ENCODE data around the gene RNU6-1.

RNU6-1 gene

DNA sequence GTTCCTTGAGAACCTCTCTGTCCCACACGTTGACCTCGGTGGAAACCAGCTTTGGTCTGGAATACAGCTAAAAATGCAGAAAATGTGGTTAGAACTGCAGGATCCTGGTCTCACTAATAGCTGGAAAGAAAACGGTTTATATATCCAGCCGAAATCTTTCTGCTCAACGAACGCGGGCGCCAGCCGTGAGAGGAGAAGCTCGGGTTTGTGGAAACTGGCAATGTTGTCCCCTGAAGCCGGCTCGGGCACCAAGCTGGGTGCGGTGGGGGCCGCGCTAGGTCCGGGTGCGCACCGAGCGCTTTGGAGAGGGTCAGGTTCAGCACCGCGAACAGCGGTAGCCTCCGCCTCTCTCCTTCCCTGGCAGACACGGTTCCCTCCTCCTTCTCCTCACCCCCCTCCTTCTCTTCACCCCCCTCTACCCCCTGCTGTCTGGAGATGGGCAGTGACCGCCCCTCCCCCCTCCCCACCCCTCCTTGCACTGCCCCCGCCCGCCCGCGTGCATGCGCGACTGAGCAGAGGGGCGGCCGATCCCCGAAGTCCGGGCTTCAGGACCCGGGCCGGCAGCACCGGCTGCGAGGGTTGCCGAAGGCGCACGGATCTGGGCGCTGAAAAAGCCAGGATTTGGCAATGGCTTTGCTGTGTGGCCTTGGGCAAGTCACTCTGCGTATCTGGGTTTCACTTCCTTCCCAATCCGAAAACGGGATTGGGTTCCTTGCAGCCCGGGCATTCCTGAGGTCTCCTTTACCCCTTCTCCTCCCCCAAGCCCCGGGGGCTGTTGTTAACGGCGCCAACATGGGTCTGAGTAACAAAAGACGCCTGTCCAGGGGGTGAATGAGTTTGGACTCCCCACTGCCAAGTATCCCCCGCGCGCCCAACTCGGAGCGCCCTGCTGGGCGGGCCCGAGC lies 14.6 kb downstream of the RNU6-1 start, which contains the start of gene SKOR1:
TSS of gene SKOR1 (plus strand) at position 534 of the 905 bp plus-strand sequence. CDS start at position 628, 94 bp downstream.
- Histone ChIP-seq H3K36me3 (ENCODE audit: control insufficient read depth, insufficient read depth, low read length) (no peaks in the 10 kb centered on the region), H3K4me1 (ENCODE audit: control insufficient read depth, insufficient read depth, low read length) (peaks cover 45% of the 10 kb centered on the region), H3K9ac (ENCODE audit: low read depth, low read length) (no peak within 1 kb of the TSS), H3K4me3 (ENCODE audit: low read depth, low read length) (peak within 1 kb of the TSS; percentile 40; the same call in 1 of the 2 replicates), H3K9me3 (ENCODE audit: control insufficient read depth, insufficient read depth, low read length) (no peaks in the 10 kb centered on the region), H3K27me3 (ENCODE audit: control insufficient read depth, insufficient read depth, low read length) (peaks cover 100% of the 10 kb centered on the region), H3K27ac (ENCODE audit: low read depth, low read length) (no peak within 1 kb of the TSS)

DNA sequence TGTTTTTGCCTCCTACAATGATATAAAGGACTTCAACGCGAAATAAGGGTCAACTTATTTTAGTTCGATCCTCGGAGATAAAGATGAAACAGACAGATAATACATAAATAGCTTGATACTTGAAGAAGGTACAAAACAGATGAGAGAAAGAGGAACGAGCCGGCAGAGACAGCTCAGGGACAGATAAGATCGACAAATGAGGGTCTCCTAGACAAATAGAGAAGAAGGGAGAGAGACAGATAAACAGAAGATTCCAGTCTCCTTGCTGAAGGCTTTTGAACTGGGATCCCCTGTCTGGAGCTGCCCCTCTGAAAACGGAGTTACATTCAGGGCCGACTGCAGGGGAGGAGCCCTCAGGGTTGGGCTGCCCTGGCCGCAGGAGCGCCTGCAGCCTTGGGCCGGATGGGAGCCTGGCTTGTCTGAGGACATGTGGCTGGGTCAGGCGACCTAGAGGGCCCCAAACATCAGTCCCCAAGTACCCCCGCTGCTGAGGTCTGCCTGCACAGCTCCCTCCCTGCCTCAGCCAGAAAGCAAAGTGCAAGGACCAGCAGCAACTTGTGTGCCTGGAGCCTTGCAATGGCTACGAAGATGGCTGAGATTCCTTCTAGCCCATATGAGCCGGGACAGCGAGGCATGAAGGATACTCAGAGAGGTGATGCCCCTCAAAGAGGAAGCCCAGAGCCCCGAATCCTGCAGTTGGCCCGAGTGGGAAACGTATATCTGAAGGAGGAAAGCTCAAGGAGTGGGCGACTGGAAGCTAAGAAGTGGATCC lies 15.5 kb downstream of the RNU6-1 start:
- H3K36me3 ChIP-seq (ENCODE audit: control insufficient read depth, insufficient read depth, low read length), result no peaks in the 10 kb centered on the region
- no peak overlapping the region for H3K27ac ChIP-seq (ENCODE audit: low read depth, low read length)
- H3K9ac ChIP-seq (ENCODE audit: low read depth, low read length), result no peak overlapping the region
- H3K27me3 ChIP-seq (ENCODE audit: control insufficient read depth, insufficient read depth, low read length), result peaks cover 100% of the 10 kb centered on the region
- no peaks in the 10 kb centered on the region for H3K9me3 ChIP-seq (ENCODE audit: control insufficient read depth, insufficient read depth, low read length)
- H3K4me1 ChIP-seq (ENCODE audit: control insufficient read depth, insufficient read depth, low read length), result peaks cover 47% of the 10 kb centered on the region
- H3K4me3 ChIP-seq (ENCODE audit: low read depth, low read length), result 0 out of 2 replicates have a peak overlapping the region, but pooled peaks have one; percentile 26

DNA sequence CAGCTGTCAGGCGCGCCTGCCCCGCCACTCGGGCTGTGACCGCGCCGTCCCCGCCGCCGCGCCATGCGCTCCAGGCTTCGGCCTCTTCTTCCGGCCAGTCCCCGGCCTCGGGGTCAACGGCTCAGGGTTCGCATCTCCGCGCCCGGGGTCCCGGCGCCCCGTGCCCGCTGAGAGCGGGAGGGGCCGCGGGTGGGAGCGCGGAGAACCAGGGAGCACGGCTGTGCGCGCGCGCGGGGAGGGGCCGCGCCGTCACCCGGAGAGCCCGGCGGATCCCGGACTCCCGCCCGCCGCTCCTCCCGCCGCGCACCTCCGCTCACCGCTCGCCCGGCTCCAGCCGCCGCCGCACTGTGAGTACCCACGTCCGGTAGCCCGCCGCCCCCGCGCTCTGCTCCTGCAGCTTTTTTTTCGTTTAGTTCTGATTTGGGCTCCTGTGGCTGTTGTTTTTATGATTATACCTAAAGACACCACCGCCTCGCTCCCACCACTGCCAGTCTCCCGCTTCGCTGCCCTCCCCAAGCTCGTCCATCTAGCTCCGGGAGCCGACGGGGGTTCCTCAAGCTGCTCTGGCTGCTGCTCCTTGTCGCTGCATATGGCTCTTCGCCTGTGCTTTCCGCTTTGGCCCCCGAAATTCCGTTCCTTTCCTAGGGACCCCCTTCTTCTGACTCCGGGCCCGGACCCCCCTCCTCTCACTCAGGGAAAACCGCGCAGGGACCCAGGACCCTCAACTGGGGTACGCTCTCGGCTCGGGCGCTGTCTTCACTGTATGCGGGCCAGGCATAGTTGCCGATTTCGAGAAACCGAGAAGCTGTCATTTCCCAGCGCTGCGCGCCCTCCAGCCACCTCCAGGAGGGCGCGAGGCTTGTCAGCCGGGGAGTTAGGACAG lies 16.3 kb downstream of the RNU6-1 start:
- Histone ChIP-seq H3K9me3 (ENCODE audit: control insufficient read depth, insufficient read depth, low read length) (no peaks in the 10 kb centered on the region), H3K36me3 (ENCODE audit: control insufficient read depth, insufficient read depth, low read length) (no peaks in the 10 kb centered on the region), H3K27me3 (ENCODE audit: control insufficient read depth, insufficient read depth, low read length) (peaks cover 100% of the 10 kb centered on the region), H3K4me3 (ENCODE audit: low read depth, low read length) (peak overlapping the region; percentile 36), H3K9ac (ENCODE audit: low read depth, low read length) (no peak overlapping the region), H3K4me1 (ENCODE audit: control insufficient read depth, insufficient read depth, low read length) (peaks cover 44% of the 10 kb centered on the region), H3K27ac (ENCODE audit: low read depth, low read length) (no peak overlapping the region)

DNA sequence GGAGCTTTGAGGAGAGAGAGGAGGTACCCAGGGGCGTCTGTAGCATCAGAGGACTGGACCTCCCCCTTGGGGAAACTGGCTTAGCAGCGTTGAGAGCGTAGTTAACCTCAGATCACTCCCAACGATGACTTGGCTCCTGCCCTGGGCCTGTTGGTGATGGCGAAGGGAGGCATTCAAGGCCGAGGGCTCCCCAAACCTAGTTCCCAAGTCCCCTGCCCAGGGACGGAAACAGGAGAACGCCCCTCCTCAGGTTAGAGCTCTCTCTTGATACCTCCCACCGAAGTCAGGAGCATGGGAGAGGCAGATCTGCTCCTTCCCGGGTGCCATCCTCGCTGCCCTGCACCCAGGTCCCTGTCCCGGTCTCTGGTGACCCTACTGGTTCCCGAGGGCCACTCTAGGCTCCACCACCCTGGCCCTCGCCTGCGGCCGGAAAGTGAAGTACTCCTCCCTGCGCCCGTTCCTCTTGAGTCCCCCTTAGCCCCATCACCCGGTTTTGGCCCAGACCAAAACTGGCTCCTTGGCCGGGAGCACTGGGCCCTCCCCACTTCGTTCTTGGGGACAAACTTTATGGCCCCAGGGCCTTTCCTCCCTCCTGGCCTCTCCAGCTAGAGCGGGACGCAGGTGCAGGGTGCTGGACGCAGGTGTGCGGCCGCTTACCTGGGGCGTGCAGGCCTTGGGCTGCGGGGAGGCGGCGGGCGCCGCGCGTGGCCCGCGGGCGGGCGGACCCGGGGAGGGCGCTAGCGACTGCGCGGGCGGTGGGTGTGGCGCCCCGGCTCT lies 17.1 kb downstream of the RNU6-1 start:
- H3K4me3 ChIP-seq (ENCODE audit: low read depth, low read length), result peak overlapping the region; percentile 26
- H3K27ac ChIP-seq (ENCODE audit: low read depth, low read length), result no peak overlapping the region
- H3K4me1 ChIP-seq (ENCODE audit: control insufficient read depth, insufficient read depth, low read length), result peaks cover 44% of the 10 kb centered on the region
- H3K9ac ChIP-seq (ENCODE audit: low read depth, low read length), result no peak overlapping the region
- peaks cover 100% of the 10 kb centered on the region for H3K27me3 ChIP-seq (ENCODE audit: control insufficient read depth, insufficient read depth, low read length)
- H3K9me3 ChIP-seq (ENCODE audit: control insufficient read depth, insufficient read depth, low read length), result no peaks in the 10 kb centered on the region
- no peaks in the 10 kb centered on the region for H3K36me3 ChIP-seq (ENCODE audit: control insufficient read depth, insufficient read depth, low read length)

DNA sequence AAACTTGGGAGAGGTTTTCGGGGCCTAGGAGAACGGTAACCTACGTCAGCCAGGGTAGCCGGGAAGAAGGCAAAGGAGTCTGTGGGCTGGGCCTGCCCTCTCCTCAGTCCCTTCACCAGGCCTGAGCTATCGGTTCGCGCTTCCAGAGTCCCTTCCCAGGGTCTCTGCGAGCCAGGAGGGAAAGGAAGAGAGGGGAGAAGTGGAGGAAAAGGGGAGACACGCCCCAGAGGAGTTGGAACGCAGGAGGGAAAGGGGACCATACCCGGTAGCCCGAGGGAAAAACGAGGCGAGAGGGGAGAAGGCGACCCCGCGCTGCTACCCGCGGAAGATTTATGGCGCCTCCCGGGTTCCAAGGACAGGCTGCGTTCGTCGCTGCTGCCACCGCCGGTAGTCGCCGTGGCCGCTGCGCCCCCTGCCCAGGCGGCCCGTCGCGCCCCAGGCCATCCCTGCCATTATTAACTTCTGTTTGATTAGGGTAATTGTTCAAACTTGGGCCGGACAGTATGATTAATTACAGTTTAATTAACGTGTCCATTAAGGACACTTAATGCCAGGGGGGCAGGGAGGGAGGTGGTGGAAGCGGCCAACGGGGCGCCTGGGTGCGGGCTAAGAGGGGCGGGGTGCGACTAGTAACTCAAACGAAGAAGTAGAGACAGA lies 17.9 kb downstream of the RNU6-1 start:
- no peak overlapping the region for H3K27ac ChIP-seq (ENCODE audit: low read depth, low read length)
- peaks cover 100% of the 10 kb centered on the region for H3K27me3 ChIP-seq (ENCODE audit: control insufficient read depth, insufficient read depth, low read length)

DNA sequence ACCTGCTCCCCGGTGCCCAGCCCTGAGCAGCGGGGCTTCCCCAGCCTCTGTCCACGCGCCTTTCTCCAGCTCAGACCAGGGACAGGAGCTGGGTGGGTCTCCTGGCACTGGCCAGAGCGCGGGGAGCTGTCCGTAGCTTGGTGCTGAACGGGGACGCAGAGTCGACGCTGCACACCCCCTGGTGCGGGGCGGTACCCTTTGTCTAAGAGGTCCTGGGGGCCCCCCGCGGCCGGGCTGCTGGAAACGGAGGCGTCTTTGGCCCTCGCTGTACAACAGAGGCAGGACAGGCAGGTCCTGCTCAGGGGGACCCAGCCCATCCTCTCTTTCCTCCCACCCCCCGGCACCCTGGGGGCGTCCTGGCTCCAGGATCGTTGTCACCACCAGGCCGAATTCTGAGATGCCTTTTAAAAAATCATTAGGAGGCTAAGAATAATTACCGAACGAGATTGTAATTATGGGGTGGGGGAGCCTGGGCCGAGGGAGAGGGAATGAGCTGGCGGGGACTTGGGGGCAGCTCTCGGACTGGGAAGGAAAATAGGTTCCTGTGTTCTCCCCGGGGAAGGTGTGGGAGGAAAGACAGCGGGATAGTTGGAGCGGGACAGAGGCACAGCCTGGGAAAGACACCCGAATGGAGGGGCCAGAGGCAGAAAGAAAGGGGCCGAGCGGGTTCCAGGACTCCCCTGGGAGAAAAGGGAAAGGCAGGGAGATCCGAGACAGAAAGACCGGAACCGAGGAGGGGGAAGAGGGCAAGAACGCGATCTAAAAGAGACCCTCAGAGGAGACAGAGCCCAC lies 18.7 kb downstream of the RNU6-1 start:
- no peaks in the 10 kb centered on the region for H3K36me3 ChIP-seq (ENCODE audit: control insufficient read depth, insufficient read depth, low read length)
- no peaks in the 10 kb centered on the region for H3K9me3 ChIP-seq (ENCODE audit: control insufficient read depth, insufficient read depth, low read length)
- H3K4me3 ChIP-seq (ENCODE audit: low read depth, low read length), result peak overlapping the region; percentile 26
- no peak overlapping the region for H3K9ac ChIP-seq (ENCODE audit: low read depth, low read length)
- peaks cover 93% of the 10 kb centered on the region for H3K27me3 ChIP-seq (ENCODE audit: control insufficient read depth, insufficient read depth, low read length)
- peaks cover 41% of the 10 kb centered on the region for H3K4me1 ChIP-seq (ENCODE audit: control insufficient read depth, insufficient read depth, low read length)
- H3K27ac ChIP-seq (ENCODE audit: low read depth, low read length), result no peak overlapping the region

More for the DNA sequence above, 17.9 kb downstream of the RNU6-1 start:
- Histone ChIP-seq H3K36me3 (ENCODE audit: control insufficient read depth, insufficient read depth, low read length) (no peaks in the 10 kb centered on the region), H3K9me3 (ENCODE audit: control insufficient read depth, insufficient read depth, low read length) (no peaks in the 10 kb centered on the region), H3K4me1 (ENCODE audit: control insufficient read depth, insufficient read depth, low read length) (peaks cover 44% of the 10 kb centered on the region), H3K9ac (ENCODE audit: low read depth, low read length) (no peak overlapping the region), H3K4me3 (ENCODE audit: low read depth, low read length) (peak overlapping the region; percentile 26)

DNA sequence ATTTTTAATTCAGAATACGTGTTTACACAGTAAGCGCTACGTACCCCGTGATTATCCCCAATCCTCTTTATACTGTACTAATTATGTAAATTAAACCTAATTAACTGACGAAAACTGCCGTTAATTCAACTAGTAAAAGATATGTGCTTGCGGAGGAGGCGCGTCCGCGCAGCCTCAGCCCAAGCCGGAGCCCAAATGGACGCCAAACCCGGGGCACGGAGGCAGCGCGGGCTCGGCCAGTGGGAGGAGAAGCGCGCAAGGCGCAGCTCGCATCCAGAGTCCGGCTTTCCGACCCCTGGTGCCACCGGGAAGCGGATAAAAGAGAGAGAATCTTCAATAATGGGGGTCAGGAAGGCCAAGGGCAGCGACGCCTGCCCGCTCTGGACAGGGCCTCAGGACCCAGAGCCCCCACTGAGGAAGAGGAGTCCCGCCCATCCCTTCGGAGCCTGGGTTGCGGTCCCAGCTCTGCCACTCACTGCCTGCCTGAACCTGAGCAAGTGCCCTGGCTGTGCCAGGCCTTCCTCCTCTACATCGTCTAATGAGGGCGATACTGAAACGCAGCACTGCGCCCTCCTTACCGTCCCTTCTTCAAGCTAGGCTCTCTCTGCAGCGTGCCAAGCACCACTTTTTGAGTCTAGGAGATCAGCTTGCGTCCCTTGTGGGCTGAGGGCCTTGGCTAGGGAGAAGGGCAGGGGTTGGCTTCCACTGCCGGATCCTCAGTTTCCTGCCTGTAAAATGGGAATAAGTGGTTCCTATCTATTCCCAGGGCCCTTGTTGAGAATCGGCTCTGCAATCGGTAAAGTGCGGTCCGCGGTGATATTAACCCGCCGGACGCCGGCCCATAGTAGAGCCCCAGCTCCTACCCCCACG lies 19.5 kb downstream of the RNU6-1 start:
- Histone ChIP-seq H3K27ac (ENCODE audit: low read depth, low read length) (no peak overlapping the region), H3K36me3 (ENCODE audit: control insufficient read depth, insufficient read depth, low read length) (no peaks in the 10 kb centered on the region), H3K9me3 (ENCODE audit: control insufficient read depth, insufficient read depth, low read length) (no peaks in the 10 kb centered on the region), H3K4me1 (ENCODE audit: control insufficient read depth, insufficient read depth, low read length) (peaks cover 35% of the 10 kb centered on the region), H3K4me3 (ENCODE audit: low read depth, low read length) (peak overlapping the region; percentile 49), H3K9ac (ENCODE audit: low read depth, low read length) (no peak overlapping the region), H3K27me3 (ENCODE audit: control insufficient read depth, insufficient read depth, low read length) (peaks cover 85% of the 10 kb centered on the region)

DNA sequence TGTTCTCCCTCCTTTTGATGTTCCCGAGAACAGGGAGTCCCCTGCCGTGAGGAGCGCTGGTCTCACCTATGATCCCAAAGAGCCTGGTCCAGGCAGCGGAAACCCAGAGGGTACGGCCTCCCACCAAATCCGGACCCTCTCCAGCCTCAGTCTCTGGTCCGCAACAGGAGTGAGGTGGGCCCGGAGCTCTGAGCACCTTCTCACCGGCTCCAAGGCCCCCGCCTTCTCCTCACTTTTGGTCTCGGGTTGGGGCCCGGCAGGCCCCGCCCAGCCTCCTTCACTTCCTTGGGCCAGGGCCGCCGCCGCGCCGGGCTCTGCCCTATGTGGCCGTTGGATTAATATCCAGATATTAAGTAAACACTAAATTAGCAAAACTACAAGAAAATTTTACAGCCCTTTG lies 20.2 kb downstream of the RNU6-1 start:
- H3K27me3 ChIP-seq (ENCODE audit: control insufficient read depth, insufficient read depth, low read length), result peaks cover 77% of the 10 kb centered on the region

More for the DNA sequence above, 20.2 kb downstream of the RNU6-1 start:
- Histone ChIP-seq H3K27ac (ENCODE audit: low read depth, low read length) (no peak overlapping the region), H3K9ac (ENCODE audit: low read depth, low read length) (no peak overlapping the region), H3K4me3 (ENCODE audit: low read depth, low read length) (peak overlapping the region; percentile 49), H3K36me3 (ENCODE audit: control insufficient read depth, insufficient read depth, low read length) (no peaks in the 10 kb centered on the region), H3K9me3 (ENCODE audit: control insufficient read depth, insufficient read depth, low read length) (no peaks in the 10 kb centered on the region), H3K4me1 (ENCODE audit: control insufficient read depth, insufficient read depth, low read length) (peaks cover 31% of the 10 kb centered on the region)
